ENCODE results near the gene PNMA8C. TPM values are rescaled to one million over a fixed set of nuclear protein-coding genes. Genes with fewer than 3 reads are reported as not detected.
"Not testable (repeated sequence)": the region's sequence is repeated elsewhere in the genome, so short reads cannot be mapped to it uniquely, and the experiment has no call there.

PNMA8C gene
- total RNA-seq, 1 experiment from 2014 or later: not detected

GRCh38 chr19:46386996-46387712 is 41.6 kb downstream of the PNMA8C start:
- Histone ChIP-seq H3K4me3 (no peak overlapping the region), H3K9me3 (peaks cover 4% of the 10 kb centered on the region; the same call in 1 of the 2 replicates), H3K36me3 (peaks cover 86% of the 10 kb centered on the region), H3K27me3 (no peaks in the 10 kb centered on the region)
- no peak for DNase-seq

GRCh38 chr19:46386151-46386550 is 42.6 kb downstream of the PNMA8C start:
- Histone ChIP-seq H3K27me3 (no peaks in the 10 kb centered on the region), H3K9me3 (peaks cover 4% of the 10 kb centered on the region; the same call in 1 of the 2 replicates), H3K36me3 (peaks cover 91% of the 10 kb centered on the region), H3K4me3 (no peak overlapping the region)
- no peak for DNase-seq

GRCh38 chr19:46385636-46386035 is 43.1 kb downstream of the PNMA8C start:
- DNase-seq: no peak
- peaks cover 91% of the 10 kb centered on the region for H3K36me3 ChIP-seq
- H3K4me3 ChIP-seq: no peak overlapping the region
- H3K27me3 ChIP-seq: no peaks in the 10 kb centered on the region
- H3K9me3 ChIP-seq: peaks cover 5% of the 10 kb centered on the region

GRCh38 chr19:46384396-46384795 is 44.3 kb downstream of the PNMA8C start:
- peaks cover 15% of the 10 kb centered on the region for H3K9me3 ChIP-seq
- peaks cover 91% of the 10 kb centered on the region for H3K36me3 ChIP-seq
- DNase-seq: no peak
- no peak overlapping the region for H3K4me3 ChIP-seq
- no peaks in the 10 kb centered on the region for H3K27me3 ChIP-seq

GRCh38 chr19:46383846-46384245 is 44.9 kb downstream of the PNMA8C start:
- no peak for DNase-seq
- Histone ChIP-seq H3K9me3 (peaks cover 15% of the 10 kb centered on the region), H3K27me3 (no peaks in the 10 kb centered on the region), H3K36me3 (peaks cover 91% of the 10 kb centered on the region), H3K4me3 (no peak overlapping the region)

GRCh38 chr19:46383171-46383815 is 45.4 kb downstream of the PNMA8C start:
- H3K27me3 ChIP-seq: no peaks in the 10 kb centered on the region
- H3K36me3 ChIP-seq: peaks cover 87% of the 10 kb centered on the region
- DNase-seq: no peak
- H3K4me3 ChIP-seq: no peak overlapping the region
- peaks cover 14% of the 10 kb centered on the region for H3K9me3 ChIP-seq

- H3K27me3 ChIP-seq: no peaks in the 10 kb centered on the region
- DNase-seq: no peak
- peaks cover 81% of the 10 kb centered on the region for H3K36me3 ChIP-seq
- H3K9me3 ChIP-seq: peaks cover 11% of the 10 kb centered on the region
- H3K4me3 ChIP-seq: no peak overlapping the region
These were observed 46.9 kb downstream of the PNMA8C start for GRCh38 chr19:46381756-46382345.

- DNase-seq: no peak
- Histone ChIP-seq H3K9me3 (peaks cover 11% of the 10 kb centered on the region), H3K4me3 (no peak overlapping the region), H3K36me3 (peaks cover 81% of the 10 kb centered on the region), H3K27me3 (no peaks in the 10 kb centered on the region)
These were observed 47.4 kb downstream of the PNMA8C start for GRCh38 chr19:46381346-46381745.

GRCh38 chr19:46380690-46381089 is 48.0 kb downstream of the PNMA8C start:
- DNase-seq: no peak
- Histone ChIP-seq H3K9me3 (peaks cover 11% of the 10 kb centered on the region), H3K27me3 (no peaks in the 10 kb centered on the region), H3K36me3 (peaks cover 82% of the 10 kb centered on the region), H3K4me3 (no peak overlapping the region)

GRCh38 chr19:46378268-46378667 is 50.5 kb downstream of the PNMA8C start:
- Histone ChIP-seq H3K27me3 (no peaks in the 10 kb centered on the region), H3K4me3 (no peak overlapping the region), H3K36me3 (peaks cover 61% of the 10 kb centered on the region), H3K9me3 (peaks cover 11% of the 10 kb centered on the region)
- DNase-seq: no peak

- Histone ChIP-seq H3K9me3 (peaks cover 11% of the 10 kb centered on the region), H3K27me3 (no peaks in the 10 kb centered on the region), H3K4me3 (no peak overlapping the region), H3K36me3 (peaks cover 52% of the 10 kb centered on the region)
- DNase-seq: no peak
These were observed 52.2 kb downstream of the PNMA8C start for GRCh38 chr19:46376241-46377153.

GRCh38 chr19:46375476-46376067 is 53.2 kb downstream of the PNMA8C start:
- not testable (repeated sequence) for H3K9me3 ChIP-seq, H3K27me3 ChIP-seq, H3K4me3 ChIP-seq, DNase-seq
- peaks cover 51% of the 10 kb centered on the region for H3K36me3 ChIP-seq

Other genes with a start within 250 kb of the PNMA8C start
- gene IGFL1, start 199.2 kb downstream of the PNMA8C start, total RNA-seq (2014; rRNA removed; shearing (Covaris generic); ENCODE audit: low replicate concordance): not detected in 2 replicates
- not detected in 2 replicates for gene HIF3A, start 131.9 kb downstream of the PNMA8C start, total RNA-seq (2014; rRNA removed; shearing (Covaris generic); ENCODE audit: low replicate concordance)
- gene PPP5C, start 81.8 kb downstream of the PNMA8C start, total RNA-seq (2014; rRNA removed; shearing (Covaris generic); ENCODE audit: low replicate concordance): 90.7 and 102 TPM in 2 replicates
- gene CCDC8, start 15.4 kb downstream of the PNMA8C start, total RNA-seq (2014; rRNA removed; shearing (Covaris generic); ENCODE audit: low replicate concordance): 11.6 and 15.9 TPM in 2 replicates
- gene PNMA8A, start 42.6 kb upstream of the PNMA8C start, total RNA-seq (2014; rRNA removed; shearing (Covaris generic); ENCODE audit: low replicate concordance): 0.22 and 0.46 TPM in 2 replicates
- not detected in 2 replicates for gene PNMA8B, start 66.9 kb upstream of the PNMA8C start, total RNA-seq (2014; rRNA removed; shearing (Covaris generic); ENCODE audit: low replicate concordance)
- 90.4 and 116 TPM in 2 replicates for gene CALM3, start 172.4 kb upstream of the PNMA8C start, total RNA-seq (2014; rRNA removed; shearing (Covaris generic); ENCODE audit: low replicate concordance)
- not detected in 2 replicates for gene PTGIR, start 196.2 kb upstream of the PNMA8C start, total RNA-seq (2014; rRNA removed; shearing (Covaris generic); ENCODE audit: low replicate concordance)
- gene GNG8, start 207.3 kb upstream of the PNMA8C start, total RNA-seq (2014; rRNA removed; shearing (Covaris generic); ENCODE audit: low replicate concordance): not detected in 2 replicates
- 1.5 and 1.7 TPM in 2 replicates for gene DACT3, start 232.2 kb upstream of the PNMA8C start, total RNA-seq (2014; rRNA removed; shearing (Covaris generic); ENCODE audit: low replicate concordance)

Measured in MG63 (cell line).